ENCODE data around the gene RGL4. TPM values are rescaled to one million over a fixed set of nuclear protein-coding genes. Genes with fewer than 3 reads are reported as not detected.

The RGL4 gene
- total and polyA plus RNA-seq, 2 of the 8 experiments (the other 6 are each of a cell fraction or from before 2014, with no cell fraction given): not detected

GRCh38 chr22:23689414-23689813 lies 1.4 kb upstream of the RGL4 start (continued):
- TF ChIP-seq YY1 (IDR thresholded peaks at IDR 0.05; ENCODE audit: low read depth, low read length): no peak
- no peak for TF ChIP-seq MAFK (IDR thresholded peaks at IDR 0.05; ENCODE audit: low read depth, low read length)
- TF ChIP-seq ATF3 (IDR thresholded peaks at IDR 0.05; ENCODE audit: insufficient read depth, low read depth, low read length): no peak
- TF ChIP-seq KDM1A (IDR thresholded peaks at IDR 0.05; ENCODE audit: borderline replicate concordance, low read length): no peak
- TF ChIP-seq RBBP5 (IDR thresholded peaks at IDR 0.05; ENCODE audit: borderline replicate concordance, low read depth, low read length): no peak

All from H1 (cell line).